Central memory CD8-positive, alpha-beta T cell (primary cell): ENCODE data around the gene TIAM1.

Experiments
- ATAC-seq: fragments of 150-1000 bp; cut with Tn5 transposase; replicated peaks from 2 replicates; pipeline ENCODE4 v1.10.0; 2022; ENCODE audit warnings: mild to moderate bottlenecking, moderate FRiP score, moderate number of reproducible peaks; ENCODE audit not compliant: poor library complexity, severe bottlenecking; ENCODE audit errors: extremely low read depth
- DNase-seq, 2 donors: peaks; one replicate each; pipeline ENCODE4 v3.0.0; 2021; ENCODE audit warnings: low spot score in 2 of 2
- H3K27ac Mint-ChIP-seq: one replicate; pipeline ENCODE4 v1.8.0; 2022; ENCODE audit warnings: low read depth, mild to moderate bottlenecking, moderate library complexity, mixed read lengths
- H3K27me3 Mint-ChIP-seq: one replicate; pipeline ENCODE4 v1.8.0; 2022; ENCODE audit warnings: mixed read lengths
- H3K36me3 Mint-ChIP-seq: one replicate; pipeline ENCODE4 v1.8.0; 2022; ENCODE audit warnings: mild to moderate bottlenecking, moderate library complexity, mixed read lengths; ENCODE audit not compliant: insufficient read depth
- H3K4me1 Mint-ChIP-seq: one replicate; pipeline ENCODE4 v1.8.0; 2022; ENCODE audit warnings: mixed read lengths
- H3K4me3 Mint-ChIP-seq: one replicate; pipeline ENCODE4 v1.8.0; 2022; ENCODE audit warnings: mild to moderate bottlenecking, moderate library complexity, mixed read lengths
- H3K9me3 Mint-ChIP-seq: one replicate; pipeline ENCODE4 v1.8.0; 2022; ENCODE audit warnings: mixed read lengths

The TIAM1 gene

DNA sequence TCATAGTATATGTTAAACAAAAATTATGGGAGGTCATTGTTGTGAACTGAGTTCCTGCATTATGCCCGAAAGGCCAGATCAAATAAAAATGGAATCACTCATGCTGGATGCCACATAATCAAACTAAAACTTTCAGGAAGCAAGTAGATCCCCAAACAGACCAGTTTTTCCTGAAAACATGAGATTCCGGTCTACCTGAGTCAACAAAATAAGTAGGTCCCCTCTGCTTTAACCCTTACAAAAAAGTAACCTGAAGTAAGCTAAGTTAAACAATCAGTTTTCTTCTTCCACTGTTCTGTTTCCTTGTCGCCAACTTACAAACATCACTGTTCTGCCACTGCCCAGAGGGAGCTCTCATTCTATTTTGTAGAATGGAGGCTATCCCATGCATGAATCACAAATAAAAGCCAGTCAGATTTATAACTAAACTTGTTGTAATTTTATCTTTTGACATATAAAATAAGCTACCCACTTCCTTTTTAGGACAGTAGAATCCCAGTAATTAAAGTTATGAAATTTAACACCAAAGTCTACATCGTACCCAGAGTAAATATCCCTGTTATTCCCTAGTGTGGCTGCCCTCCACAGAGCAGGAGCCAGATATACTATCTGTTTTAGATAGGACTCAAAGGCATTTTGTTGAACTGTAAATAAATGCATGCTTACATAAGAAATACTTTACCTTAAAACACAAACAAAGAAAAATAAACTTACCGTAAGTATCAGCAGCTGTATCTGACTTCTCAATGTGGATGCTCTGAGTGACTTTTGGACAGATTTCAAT lies 149.4 kb downstream of the TIAM1 start:
- no peak overlapping the region for H3K4me3 Mint-ChIP-seq
- no peak for DNase-seq
- peak overlapping the region; percentile 30 for H3K27ac Mint-ChIP-seq
- ATAC-seq = no peak
- H3K4me1 Mint-ChIP-seq = peaks cover 10% of the 10 kb centered on the region
- no peaks in the 10 kb centered on the region for H3K9me3 Mint-ChIP-seq
- peaks cover 13% of the 10 kb centered on the region for H3K27me3 Mint-ChIP-seq
- peaks cover 5% of the 10 kb centered on the region for H3K36me3 Mint-ChIP-seq

DNA sequence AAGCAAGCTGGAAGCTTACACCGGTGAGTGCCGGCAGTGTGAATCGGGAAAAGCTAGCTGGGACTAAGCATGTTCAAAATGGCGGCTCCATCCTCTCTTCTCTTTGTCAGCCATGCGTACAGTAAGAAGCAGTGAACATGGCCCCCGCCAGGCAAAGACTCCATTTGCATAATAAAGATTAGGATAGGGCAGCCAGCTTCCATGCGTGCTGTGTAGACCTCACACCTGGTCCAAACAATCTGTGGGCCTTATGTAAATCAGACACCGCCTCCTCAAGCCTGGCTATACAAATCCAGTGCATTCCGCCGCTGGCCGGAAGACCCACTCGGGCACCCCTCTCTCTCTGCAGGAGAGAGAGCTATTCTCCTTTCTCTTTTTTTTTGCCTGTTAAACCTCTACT lies 150.3 kb downstream of the TIAM1 start:
- H3K27ac Mint-ChIP-seq = no peak overlapping the region

DNA sequence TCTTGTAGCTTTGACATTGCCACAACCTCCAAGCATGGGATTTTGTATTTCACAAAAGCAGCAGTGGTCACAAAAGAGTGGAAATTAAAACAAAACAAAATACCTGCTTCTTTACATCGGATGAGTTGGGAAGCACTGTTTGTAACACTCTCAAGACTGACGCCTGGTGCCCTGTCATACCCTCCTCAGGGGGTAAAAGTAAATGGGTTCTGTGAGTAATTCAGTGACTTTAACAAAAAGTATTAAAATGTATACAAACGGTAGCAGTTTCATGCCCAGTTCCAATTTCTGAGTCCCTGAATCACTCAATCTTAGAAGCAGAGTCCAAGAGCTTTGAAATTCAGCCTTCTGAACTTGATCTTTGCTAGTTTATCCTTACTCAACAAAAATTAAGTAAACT lies 152.5 kb downstream of the TIAM1 start:
- Mint-ChIP-seq H3K4me3 (no peak overlapping the region), H3K9me3 (no peaks in the 10 kb centered on the region), H3K27ac (no peak overlapping the region), H3K36me3 (peaks cover 2% of the 10 kb centered on the region), H3K4me1 (peaks cover 24% of the 10 kb centered on the region), H3K27me3 (peaks cover 13% of the 10 kb centered on the region)
- no peak for ATAC-seq
- no peak for DNase-seq

More for the DNA sequence above, 150.3 kb downstream of the TIAM1 start:
- no peak for ATAC-seq
- Mint-ChIP-seq H3K27me3 (peaks cover 13% of the 10 kb centered on the region), H3K9me3 (no peaks in the 10 kb centered on the region), H3K4me3 (no peak overlapping the region), H3K4me1 (peaks cover 10% of the 10 kb centered on the region), H3K36me3 (peaks cover 5% of the 10 kb centered on the region)
- no peak for DNase-seq

- no peak for DNase-seq
- H3K27ac Mint-ChIP-seq = no peak overlapping the region
- no peaks in the 10 kb centered on the region for H3K9me3 Mint-ChIP-seq
- H3K4me3 Mint-ChIP-seq = no peak overlapping the region
- peaks cover 2% of the 10 kb centered on the region for H3K36me3 Mint-ChIP-seq
- no peak for ATAC-seq
- H3K4me1 Mint-ChIP-seq = peaks cover 25% of the 10 kb centered on the region
- H3K27me3 Mint-ChIP-seq = peaks cover 5% of the 10 kb centered on the region
Observed at GRCh38 chr21:31190516-31190915, 153.5 kb downstream of the TIAM1 start.

GRCh38 chr21:31187499-31187898 lies 156.6 kb downstream of the TIAM1 start:
- Mint-ChIP-seq H3K9me3 (no peaks in the 10 kb centered on the region), H3K4me3 (peak overlapping the region; percentile 45), H3K4me1 (peaks cover 40% of the 10 kb centered on the region), H3K36me3 (peaks cover 1% of the 10 kb centered on the region), H3K27me3 (no peaks in the 10 kb centered on the region), H3K27ac (peak overlapping the region; percentile 69)
- DNase-seq (no peak), ATAC-seq (no peak)

DNA sequence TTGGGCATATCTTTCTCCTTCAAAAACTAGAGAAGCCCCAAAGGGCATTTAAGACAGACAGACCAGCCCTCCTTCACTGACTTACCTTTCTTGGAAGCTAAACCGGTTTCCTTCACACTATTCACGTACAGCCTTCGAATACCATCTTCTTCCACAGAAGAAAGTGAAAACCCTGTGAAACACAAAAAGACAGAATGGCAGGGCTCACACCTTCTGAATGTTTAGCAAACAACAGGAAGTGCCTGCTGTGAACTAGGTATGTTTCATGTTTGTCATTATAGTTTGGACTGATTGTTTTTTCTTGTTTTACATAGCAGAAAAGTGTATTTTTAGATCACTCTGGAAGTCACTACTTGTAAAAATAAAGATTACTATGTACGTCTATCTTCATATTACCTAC lies 157.1 kb downstream of the TIAM1 start:
- peak; percentile 45 for ATAC-seq
- peak overlapping the region; percentile 45 for H3K4me3 Mint-ChIP-seq
- H3K4me1 Mint-ChIP-seq = peaks cover 46% of the 10 kb centered on the region
- no peaks in the 10 kb centered on the region for H3K9me3 Mint-ChIP-seq
- peaks cover 1% of the 10 kb centered on the region for H3K36me3 Mint-ChIP-seq
- DNase-seq = no peak
- peak overlapping the region; percentile 69 for H3K27ac Mint-ChIP-seq
- H3K27me3 Mint-ChIP-seq = no peaks in the 10 kb centered on the region

GRCh38 chr21:31185663-31186062 lies 158.4 kb downstream of the TIAM1 start:
- H3K36me3 Mint-ChIP-seq = peaks cover 1% of the 10 kb centered on the region
- H3K4me1 Mint-ChIP-seq = peaks cover 56% of the 10 kb centered on the region
- ATAC-seq = no peak

GRCh38 chr21:31184876-31185275 lies 159.2 kb downstream of the TIAM1 start:
- H3K36me3 Mint-ChIP-seq = peaks cover 1% of the 10 kb centered on the region
- H3K9me3 Mint-ChIP-seq = no peaks in the 10 kb centered on the region
- DNase-seq = no peak
- peaks cover 59% of the 10 kb centered on the region for H3K4me1 Mint-ChIP-seq
- no peaks in the 10 kb centered on the region for H3K27me3 Mint-ChIP-seq
- H3K4me3 Mint-ChIP-seq = peak overlapping the region; percentile 56
- no peak for ATAC-seq
- no peak overlapping the region for H3K27ac Mint-ChIP-seq

More at GRCh38 chr21:31185663-31186062, 158.4 kb downstream of the TIAM1 start:
- no peaks in the 10 kb centered on the region for H3K27me3 Mint-ChIP-seq
- DNase-seq = no peak
- H3K9me3 Mint-ChIP-seq = no peaks in the 10 kb centered on the region
- no peak overlapping the region for H3K27ac Mint-ChIP-seq
- peak overlapping the region; percentile 63 for H3K4me3 Mint-ChIP-seq

- DNase-seq (no peak), ATAC-seq (no peak)
- Mint-ChIP-seq H3K27me3 (no peaks in the 10 kb centered on the region), H3K4me1 (peaks cover 59% of the 10 kb centered on the region), H3K4me3 (peak overlapping the region; percentile 56), H3K9me3 (no peaks in the 10 kb centered on the region), H3K27ac (no peak overlapping the region), H3K36me3 (peaks cover 2% of the 10 kb centered on the region)
Observed at GRCh38 chr21:31184459-31184858, 159.6 kb downstream of the TIAM1 start.

- DNase-seq (peak; percentile 20 to 31), ATAC-seq (peak; percentile 79)
- Mint-ChIP-seq H3K27ac (peak overlapping the region; percentile 58), H3K27me3 (no peaks in the 10 kb centered on the region), H3K4me1 (peaks cover 53% of the 10 kb centered on the region), H3K9me3 (no peaks in the 10 kb centered on the region), H3K4me3 (peak overlapping the region; percentile 63), H3K36me3 (peaks cover 3% of the 10 kb centered on the region)
Observed at GRCh38 chr21:31182231-31183140, 161.6 kb downstream of the TIAM1 start.

DNA sequence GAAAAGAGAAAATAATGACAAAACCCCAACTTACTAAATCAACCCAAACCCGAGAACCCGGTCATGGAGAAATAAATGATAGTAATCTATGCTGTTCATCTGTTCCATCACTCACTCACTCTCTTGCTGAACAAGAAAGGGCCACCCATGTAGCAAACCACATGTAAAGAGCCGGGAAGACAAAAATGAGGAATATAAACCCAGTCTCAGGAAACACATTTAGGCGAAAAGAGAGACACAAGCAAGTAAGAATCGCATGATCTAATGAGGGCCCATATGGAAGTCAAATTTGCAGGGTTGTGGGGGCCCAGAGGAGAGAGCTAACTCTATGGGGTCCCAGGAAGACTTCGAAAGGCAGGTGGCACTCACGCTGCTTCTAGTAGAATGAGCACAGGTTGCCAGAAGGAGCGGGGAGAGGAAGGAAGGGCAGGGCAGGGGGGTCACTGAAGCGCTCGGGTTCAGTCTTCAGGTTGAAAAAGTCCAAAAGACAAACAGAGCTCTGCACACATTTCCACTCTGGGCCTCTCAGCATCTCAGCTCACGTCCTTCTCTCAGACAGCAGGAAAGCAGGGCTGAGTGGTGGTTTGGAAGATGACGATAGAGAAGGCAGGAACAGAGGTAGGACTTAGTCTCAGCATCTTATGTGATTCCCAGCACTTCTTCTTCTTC lies 162.8 kb downstream of the TIAM1 start:
- peaks cover 5% of the 10 kb centered on the region for H3K36me3 Mint-ChIP-seq
- DNase-seq (no peak), ATAC-seq (peak; percentile 41)
- H3K4me1 Mint-ChIP-seq = peaks cover 43% of the 10 kb centered on the region
- H3K27ac Mint-ChIP-seq = peak overlapping the region; percentile 58
- H3K27me3 Mint-ChIP-seq = no peaks in the 10 kb centered on the region
- peak overlapping the region; percentile 18 for H3K4me3 Mint-ChIP-seq
- no peaks in the 10 kb centered on the region for H3K9me3 Mint-ChIP-seq

DNA sequence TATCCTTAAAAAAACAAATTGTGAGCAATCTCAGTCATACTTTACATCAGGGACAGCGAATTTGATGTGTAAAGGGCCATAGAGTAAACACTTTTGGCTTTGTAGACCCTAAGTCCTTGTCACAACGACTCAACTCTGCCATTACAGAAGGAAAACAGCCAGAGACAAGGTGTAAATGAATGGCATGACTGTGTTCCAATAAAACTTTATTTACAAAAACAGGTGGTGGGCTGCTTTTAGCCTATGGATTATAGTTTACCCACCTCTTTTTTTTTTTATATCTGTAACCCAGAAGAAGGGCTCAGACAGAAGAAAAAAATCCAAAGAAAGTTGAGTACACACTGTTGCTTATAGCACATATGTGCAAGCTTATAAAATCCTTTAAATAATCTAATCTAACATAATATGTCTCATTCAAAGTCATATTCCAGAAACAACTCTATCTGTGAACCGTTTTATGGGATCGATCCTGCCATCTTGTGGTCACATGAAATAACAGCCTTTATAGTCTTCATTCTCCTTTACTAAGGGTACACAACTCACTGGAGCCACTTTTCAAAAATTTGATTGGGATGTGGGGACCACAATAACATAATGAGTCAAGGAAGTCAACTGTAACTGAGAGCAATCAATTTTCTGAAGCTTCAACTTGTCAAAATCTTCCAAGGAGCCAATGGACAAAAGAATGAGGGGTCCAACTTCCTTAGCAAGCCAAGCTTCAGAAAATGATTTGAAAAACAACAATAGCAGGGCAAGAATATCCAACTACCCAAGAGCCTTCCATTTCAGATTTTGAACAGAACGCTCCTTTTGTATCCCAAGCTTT lies 163.6 kb downstream of the TIAM1 start:
- Mint-ChIP-seq H3K4me1 (peaks cover 38% of the 10 kb centered on the region), H3K4me3 (peak overlapping the region; percentile 18), H3K27me3 (no peaks in the 10 kb centered on the region), H3K36me3 (peaks cover 5% of the 10 kb centered on the region), H3K27ac (peak overlapping the region; percentile 58), H3K9me3 (no peaks in the 10 kb centered on the region)
- no peak for ATAC-seq
- no peak for DNase-seq
